ELF-1 (cell line): Measurements from ENCODE around the gene WDCP.
"Not testable (repeated sequence)": the region's sequence is repeated elsewhere in the genome, so short reads cannot be mapped to it uniquely, and the experiment has no call there.

Source experiments
- DNase-seq: peaks from one replicate; pipeline ENCODE4 v3.0.0-alpha.2; 2016; ENCODE audit warnings: low read depth, low spot score

WDCP gene

DNA sequence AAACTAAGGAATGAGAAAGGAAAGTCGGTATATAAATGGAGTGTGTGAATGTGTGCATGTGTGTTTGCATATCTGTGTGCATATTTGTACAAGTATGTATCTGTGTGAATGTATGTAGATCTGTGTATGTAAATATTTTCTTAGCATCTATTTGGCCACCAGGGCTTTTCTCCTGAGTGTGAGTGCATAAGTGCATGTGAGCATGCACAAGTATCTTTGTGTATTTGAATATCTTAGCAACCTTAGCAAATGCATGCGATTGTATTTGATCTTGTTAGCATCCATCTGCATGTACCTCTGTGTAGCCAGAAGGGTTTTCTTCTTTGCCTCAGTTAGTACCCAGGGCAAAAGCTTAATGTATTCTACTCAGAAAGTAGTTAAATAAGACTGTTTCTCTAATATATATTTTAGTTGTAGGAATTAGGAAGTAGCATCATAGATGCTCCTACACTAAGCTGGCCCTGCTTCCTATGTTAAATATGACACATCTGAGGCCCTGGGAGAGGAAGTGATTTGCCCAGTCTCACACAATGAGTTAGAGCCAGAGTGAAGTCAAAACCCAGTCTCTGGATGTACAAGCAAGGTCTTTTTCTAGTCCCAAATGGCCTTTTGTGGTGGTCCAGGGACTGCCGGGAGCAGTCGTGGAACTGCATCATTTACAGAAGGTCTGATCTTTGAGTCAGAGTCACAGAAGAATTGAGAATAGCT is 11.5 kb upstream of the WDCP start:
- DNase-seq: no peak

DNA sequence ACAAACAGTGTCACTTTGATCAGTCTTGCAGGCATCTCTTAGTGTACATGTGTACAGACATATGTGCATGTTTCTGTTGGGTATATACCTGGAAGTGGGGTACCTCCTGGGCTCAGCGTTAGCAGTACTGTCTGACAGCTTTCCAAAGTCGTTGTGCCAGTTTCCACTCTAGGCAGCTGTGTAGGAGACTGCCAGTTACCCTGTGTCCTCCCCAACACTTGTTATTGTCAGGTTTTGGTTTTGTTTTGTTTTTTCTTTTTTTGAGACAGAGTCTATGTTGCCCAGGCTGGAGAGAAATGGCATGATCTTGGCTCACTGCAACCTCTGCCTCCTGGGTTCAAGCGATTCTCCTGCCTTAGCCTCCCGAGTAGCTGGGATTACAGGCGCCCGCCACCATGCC is 8.6 kb upstream of the WDCP start:
- DNase-seq: no peak

DNA sequence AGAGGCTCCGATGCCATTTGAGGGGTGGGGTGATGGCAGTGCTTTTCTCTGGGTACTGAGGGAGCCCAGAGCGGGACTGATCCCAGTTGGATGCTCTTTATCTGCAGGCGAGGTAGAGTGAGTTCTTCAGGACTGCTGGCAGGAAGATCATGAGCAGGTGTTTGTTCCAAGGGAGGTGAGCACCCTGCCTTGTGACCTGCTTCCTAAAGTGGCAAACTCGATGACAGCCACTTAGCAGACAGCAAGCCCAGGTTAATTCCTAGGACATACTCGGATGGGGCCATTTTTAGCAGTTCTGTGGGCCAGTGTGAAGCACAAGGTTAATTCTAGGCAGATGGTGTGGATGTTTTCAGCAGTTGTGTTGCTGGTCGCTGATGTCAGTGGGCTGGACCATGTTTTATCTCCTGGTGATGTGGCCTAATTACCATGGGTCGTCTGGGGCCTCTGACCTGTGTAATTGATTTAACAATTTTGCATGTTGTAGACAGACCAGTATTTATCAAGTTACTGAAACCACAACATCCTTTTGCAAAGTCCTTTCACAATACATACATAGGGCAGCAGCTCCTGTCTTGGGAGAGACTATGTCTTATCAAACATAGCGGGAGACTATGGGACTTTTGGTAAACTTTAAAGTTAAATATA is 7.3 kb upstream of the WDCP start:
- no peak for DNase-seq

DNA sequence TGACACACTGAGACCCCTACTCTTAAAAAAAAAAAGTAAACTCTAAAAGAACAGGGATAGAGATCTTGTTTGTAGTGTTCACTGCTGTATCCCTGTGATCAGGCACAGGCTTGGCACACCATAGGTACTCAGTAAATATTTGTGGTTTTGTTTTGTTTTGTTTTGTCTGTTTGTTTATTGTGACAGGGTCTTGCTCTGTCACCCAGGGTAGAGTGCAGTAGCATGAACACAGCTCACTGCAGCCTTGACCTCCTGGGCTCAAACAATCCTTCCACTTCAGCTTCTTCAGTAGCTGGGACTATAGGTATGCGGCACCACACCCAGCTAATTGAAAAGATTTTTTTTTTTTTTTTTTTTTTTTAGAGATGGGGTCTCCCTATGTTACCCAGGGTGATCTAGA is 5.8 kb upstream of the WDCP start:
- no peak for DNase-seq

DNA sequence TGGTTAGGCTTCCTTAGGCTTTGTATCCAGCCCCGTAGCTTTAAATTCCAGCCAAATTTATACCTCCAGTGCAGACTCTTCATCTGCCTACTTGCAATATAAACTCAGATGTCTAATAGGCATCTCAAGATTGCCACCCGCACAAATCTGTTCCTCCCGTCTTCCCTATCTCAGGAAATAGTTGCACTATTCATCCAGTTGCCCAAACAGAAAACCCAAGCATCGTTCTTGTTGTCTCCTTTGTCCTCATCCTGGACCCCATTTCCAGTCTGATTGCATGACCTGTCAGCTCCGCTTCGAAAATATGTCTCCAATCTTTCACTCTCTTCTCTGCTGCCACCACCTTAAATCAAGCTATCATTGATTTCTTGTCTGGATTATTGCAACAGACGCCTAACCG is 4.6 kb upstream of the WDCP start:
- DNase-seq: no peak

DNA sequence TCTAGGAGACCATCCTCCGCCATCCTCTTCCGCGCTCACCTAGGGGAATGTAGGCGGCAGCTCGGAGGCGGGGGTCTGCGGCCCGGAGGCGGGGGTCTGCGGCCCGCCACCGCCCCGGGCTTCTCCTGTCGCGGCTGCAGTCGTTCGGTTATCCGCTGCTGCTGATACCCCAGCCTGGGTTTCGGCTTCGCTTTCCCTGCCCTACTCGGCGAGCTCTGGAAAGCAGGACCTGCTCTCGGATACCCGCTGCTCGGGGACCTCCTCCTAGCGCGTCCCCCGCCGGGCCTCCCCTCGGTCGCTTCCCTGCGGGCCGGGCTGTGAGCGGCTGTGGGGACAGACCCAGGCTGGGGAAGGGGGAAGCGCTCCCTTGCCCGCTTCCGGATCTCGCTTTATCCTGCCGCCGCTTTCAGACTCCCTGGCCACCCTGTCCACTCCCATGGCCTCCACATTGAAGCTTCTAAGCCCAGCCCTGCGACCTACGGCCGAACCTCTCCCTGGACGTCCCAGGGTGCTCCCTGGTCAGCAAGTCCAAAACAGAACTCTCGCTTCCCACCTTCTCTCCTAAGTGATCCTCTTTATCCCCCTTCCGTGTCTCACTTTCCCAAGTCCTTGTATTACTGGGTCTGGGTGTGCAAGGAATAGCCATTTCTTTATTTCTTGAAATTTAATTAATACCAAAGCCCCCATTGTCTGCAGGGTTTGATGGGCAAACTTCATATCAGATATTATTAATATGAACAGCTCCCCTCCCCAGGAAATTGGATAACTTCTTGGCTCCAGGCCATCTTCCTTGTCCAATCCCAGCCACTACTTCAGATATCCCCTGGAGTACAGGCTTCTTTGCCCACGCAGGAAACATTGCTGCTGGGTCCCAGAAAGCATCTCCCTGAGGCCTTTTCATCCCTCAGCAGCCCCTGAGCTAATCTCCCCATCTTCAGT is 3.1 kb upstream of the WDCP start:
- DNase-seq: peak; percentile 47

DNA sequence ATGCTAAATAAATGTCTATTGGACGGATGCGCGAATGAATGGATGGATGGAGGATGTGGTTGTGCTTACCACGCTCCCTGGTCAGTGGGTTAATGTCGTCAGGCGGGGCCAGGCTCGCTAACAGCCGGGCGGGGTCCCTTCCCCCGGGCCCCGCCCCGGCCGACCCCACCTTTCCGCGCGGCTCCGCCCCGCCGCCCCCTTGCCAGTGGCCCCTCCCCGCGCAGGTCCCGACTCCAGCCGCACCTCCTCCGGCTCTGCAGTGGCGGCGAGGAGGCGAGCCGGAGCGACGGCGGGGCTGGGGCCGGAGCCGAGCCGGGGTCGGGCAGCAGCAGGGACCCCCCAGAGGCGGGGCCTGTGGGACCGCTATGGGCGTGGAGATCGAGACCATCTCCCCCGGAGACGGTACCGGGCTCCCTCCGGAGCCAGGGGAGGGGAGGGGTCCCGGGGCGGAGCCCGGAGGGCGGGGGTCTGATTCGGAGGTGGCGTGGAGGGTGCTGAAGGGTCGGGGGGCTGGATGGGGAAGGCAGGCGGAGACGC is 2.4 kb upstream of the WDCP start, which contains the start of gene FKBP1B:
Gene FKBP1B (plus strand): TSS at position 257 of the 537 bp plus-strand sequence. CDS start 109 bp downstream, at position 366.
- peak; percentile 50 for DNase-seq

DNA sequence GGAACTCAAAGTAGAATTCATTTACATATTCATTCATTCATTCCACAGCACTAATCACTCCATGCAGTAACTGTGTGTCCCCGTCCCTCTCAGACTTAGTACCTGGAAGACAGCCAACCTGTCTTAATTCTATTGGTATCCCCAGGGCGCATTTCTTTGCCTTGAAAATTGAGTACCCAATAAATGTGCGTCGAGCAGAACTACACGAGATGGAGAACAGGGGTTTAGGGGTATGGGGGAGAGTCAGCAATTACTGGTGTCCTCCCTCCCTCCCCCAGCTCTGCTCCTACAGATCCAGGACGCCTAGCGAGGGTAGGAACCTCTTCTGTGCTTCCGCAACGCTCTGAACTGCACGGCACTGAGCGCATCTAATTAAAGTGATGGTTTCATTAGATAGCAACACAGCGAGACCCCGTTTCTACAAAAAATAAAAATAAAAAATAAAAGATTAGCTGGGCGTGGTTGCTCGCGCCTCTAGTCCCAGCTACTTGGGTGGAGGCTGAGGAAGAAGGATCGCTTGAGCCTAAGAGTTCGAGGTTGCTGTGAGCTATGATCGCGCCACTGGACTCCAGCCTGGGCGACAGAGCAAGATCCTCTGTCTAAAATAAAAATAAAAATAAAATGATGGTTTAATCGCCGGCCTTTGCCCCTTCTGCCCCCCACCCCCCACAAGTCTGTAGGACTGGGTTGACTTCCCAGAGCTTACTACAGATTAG is 1.7 kb upstream of the WDCP start:
- DNase-seq: peak; percentile 24

DNA sequence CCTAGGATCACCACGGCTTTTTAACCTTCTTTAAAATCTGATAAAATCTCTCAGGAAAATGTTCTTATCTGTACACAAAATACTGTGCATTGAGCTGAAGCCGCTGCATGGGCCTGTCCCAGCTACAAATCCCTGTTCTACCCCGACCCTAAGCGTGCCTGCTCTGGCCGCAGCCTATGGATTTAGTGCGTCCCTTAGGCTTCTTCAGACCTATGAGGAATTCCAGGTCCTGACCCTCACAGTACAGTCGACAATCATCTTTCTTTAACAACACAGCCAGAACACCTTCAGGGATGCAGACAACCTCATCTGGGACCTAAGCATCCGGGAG is 477 bp upstream of the WDCP start:
- no peak for DNase-seq

DNA sequence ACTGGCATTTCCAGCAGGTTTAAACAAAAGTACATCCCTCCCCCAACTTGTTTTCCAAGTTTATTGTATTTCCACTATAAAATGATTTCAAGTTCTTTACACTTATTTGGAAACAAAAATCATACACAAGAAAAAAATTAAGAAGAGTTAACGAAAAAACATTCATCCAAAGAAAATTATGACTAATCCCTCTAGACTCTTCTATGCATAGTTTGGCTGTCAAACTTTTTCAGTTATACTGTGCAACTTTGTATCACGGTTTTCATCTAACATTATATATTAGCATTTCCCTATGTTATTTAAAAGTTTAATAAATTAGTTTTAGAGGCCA is 627 bp downstream of the WDCP start:
- DNase-seq: no peak

DNA sequence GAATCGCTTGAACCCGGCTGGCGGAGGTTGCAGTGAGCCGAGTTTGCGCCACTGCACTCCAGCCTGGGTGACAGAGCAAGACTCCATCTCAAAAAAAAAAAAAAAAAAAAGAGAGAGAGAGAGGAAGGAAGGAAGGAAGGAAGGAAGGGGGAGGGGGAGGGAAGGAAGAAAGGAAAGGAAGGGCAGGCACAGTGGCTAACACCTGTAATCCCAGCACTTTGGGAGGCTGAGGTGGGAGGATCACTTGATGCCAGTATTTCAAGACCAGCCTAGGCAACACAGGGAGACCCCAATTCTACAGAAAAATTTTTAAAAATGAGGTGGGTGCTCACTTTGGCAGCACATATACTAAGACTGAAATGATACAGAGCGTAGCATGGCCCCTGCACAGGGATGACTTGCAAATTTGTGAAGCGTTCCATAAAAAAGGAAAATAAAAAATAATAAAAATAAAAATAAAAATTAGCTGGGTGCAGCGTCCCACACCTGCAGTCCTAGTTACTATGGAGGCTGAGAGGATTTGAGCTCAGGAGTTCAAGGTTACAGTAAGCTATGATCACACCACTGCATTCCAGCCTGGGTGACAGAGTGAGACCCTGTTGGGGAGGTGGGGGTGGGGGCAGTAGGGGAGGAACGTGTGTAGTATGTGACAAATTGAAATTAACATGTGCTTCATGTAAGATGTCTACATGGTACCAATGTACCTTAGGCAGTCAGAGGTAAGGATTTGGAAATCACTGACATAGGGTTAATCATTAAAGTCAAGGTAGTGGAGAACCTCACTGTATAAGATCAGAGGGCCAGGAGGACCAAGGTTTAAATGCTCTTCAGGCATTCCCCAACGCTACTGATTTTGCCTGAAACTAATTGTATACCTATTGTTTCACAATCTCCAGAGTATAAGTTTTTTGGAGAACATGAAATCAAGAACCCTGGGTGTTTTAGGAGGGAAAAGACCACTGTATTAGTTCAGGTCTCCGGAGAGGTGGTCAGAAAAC is 1.4 kb downstream of the WDCP start:
- no peak for DNase-seq

DNA sequence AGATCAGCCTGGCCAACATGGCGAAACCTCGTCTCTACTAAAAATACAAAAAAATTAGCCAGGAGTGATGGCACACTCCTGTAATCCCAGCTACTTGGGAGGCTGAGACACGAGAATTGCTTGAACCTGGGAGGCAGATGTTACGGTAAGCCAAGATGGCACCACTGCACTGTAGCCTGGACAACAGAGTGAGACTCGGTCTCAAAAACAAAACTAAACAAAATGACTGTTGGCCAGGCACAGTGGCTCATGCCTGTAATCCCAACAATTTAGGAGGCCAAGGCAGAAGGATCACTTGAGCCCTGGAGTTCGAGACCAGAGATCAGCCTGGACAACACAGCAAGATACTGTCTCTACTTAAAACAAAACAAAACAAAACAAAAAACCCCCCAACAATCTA is 4.1 kb downstream of the WDCP start:
- not testable (repeated sequence) for DNase-seq

DNA sequence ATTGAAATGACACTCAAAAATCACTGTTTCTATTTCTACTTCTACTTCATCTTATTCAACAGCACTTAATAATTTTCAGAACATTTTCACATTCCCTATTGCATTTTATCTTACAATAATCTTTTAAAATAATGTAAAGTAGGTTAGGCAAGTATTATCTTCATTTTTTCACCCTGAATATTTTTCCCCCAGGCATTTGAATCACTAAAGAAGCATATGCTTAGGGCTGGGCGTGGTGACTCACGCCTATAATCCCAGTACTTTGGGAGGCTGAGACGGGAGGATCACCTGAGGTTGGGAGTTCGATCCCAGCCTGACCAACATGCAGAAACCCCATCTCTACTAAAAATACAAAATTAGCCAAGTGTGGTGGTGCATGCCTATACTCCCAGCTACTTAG is 6.7 kb downstream of the WDCP start:
- DNase-seq: no peak

DNA sequence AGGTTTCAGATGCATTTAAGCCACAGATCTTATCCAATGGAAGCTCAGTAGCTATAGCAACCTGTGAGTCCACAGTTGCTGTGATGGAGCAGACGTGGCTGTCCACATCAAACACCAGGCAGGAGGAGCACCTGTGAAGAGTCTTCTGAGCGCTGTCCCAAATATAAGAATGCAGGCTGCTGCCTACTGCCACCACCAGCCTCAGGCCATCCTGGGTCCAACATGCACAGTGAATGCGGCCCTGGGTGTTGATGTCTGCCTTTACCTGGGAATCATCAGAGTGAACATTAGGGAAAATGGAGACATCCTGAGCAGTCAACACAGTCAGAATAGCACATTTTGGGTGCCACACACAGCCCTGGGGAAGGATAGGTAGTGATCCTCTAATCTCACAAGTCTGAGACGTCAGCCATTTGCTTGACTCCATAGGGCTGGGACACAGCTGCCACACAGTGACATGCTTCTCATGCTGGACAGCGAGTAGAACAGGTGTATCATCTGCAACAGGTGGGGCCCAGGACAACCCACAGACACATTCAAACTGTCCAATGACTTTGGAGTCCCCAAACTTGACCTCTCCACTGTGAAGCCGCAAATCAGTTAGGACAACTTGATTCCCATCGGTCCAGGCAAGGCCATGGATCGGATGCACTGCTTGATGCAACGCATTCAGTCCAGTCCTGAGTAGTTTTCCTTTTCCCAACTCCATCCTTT is 8.2 kb downstream of the WDCP start:
- DNase-seq: no peak

DNA sequence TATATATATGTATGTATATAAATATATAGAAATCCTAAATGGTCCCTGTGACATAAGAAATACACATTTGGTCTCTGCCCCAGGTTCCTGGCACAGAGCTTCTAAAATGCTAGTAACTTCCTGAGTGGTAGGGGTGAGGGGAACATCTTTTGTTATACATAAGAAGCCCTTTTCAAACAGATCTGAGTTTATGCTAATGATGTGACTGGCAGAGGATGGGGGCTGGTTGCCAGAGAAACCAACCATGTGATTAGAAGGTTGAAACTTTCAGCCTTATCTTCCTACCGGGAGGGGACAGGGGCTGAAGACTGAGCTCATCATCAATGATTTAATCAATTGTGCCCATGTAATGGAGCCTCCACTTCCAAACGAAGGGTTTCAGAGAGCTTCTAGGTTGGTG is 21.0 kb downstream of the WDCP start:
- no peak for DNase-seq

DNA sequence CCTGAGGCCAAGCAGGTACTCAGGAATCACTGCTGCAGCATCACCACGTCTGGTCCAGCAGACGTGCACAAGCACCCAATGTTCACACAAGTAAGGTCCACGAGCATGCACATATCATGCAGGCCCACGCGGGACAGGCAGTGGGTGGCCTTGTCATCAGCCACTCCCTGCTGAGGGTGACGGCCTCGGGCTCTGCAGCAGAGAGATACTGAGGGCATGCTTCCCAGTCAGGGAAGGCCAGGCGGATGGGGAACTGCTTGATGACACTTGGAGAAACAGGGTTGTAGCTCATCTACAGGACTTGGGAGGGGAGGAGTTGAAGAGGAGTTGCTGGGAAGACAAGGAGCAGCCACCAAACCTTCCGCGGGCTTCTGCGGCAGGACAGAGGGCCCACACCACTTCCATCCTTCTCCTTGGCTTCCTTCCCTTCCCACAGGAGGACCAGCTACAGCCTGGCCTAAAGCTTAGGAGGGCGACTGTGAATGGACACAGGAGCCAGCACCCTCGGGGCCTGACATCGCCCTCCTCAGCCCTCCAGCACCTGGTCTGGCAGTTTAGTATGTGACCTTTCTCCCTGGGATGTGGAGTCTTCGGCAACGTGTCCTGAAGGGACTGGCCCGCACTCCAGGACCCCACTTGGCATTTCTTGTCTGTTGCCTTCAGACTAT is 22.1 kb downstream of the WDCP start:
- no peak for DNase-seq

DNA sequence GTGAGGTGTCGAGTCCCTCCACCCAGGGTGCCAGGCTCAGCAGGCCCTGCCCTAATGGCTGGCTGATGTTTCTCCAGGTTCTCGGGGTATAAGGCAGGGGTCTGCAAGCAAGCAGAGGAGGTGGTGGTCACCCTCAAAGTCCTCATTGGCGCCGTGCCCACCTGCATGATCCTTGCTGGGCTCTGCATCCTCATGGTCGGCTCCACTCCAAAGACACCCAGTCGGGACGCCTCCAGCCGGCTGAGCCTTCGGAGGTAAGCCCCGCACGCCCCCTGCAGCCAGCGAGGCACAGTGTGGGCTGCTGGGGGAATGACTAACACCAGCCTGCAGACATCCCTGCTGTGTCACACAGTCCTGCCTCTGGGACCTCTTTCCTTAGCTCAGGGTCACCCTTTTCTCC is 23.2 kb downstream of the WDCP start:
- peak; percentile 69 for DNase-seq

DNA sequence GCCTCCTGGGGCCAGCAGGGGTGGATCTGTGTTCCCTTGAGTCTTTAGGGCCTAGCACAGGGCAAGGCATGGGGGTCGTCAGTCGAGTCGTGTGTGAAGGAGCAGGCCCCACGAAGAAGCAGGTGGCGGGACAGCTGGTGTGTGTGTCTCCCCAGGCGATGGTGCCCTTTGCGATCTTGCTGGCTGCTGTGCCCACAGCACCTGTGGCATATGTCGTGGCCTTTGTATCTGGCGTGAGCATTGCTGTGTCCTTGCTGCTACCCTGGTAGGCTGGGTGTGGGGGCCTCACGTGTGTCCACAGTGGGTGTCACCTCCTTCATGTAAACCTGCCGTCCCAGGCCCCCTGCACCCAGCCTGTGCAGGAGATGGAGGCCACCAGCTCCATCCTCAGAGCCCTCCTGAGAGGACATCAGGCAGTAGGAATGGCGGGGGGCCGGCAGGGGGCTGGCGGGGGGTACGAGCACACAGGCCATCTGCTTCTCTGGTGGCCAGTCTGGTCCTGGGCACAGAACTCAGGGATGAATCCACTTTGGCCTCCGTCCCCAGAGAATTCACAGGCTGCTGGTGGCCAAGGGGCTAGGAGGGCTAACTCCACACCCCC is 24.1 kb downstream of the WDCP start:
- no peak for DNase-seq
